ENCODE results near the gene KCNIP2. TPM values are rescaled to one million over a fixed set of nuclear protein-coding genes. Genes with fewer than 3 reads are reported as not detected.

KCNIP2 gene
- total RNA-seq, 1 donor from 2014 or later, result 7.7 TPM

- H3K4me3 Mint-ChIP-seq (ENCODE audit: unreplicated experiment), result no peak overlapping the region
- no peaks in the 10 kb centered on the region for H3K9me3 Mint-ChIP-seq (ENCODE audit: unreplicated experiment)
- peaks cover 16% of the 10 kb centered on the region for H3K36me3 Mint-ChIP-seq (ENCODE audit: low read depth, unreplicated experiment)
- no peak overlapping the region for H3K27ac Mint-ChIP-seq (ENCODE audit: unreplicated experiment)
- H3K27me3 Mint-ChIP-seq (ENCODE audit: unreplicated experiment), result peaks cover 6% of the 10 kb centered on the region
- no peak for DNase-seq (ENCODE audit: low spot score)
- peaks cover 19% of the 10 kb centered on the region for H3K4me1 Mint-ChIP-seq (ENCODE audit: unreplicated experiment)
- TF ChIP-seq CTCF (IDR thresholded peaks at IDR 0.05; ENCODE audit: unreplicated experiment), result no peak
Measured at GRCh38 chr10:101859530-101859929, 15.9 kb upstream of the KCNIP2 start.

GRCh38 chr10:101858723-101859500 is 15.3 kb upstream of the KCNIP2 start:
- Mint-ChIP-seq H3K4me1 (ENCODE audit: unreplicated experiment) (peaks cover 13% of the 10 kb centered on the region), H3K27me3 (ENCODE audit: unreplicated experiment) (peaks cover 4% of the 10 kb centered on the region), H3K36me3 (ENCODE audit: low read depth, unreplicated experiment) (peaks cover 16% of the 10 kb centered on the region), H3K4me3 (ENCODE audit: unreplicated experiment) (no peak overlapping the region), H3K9me3 (ENCODE audit: unreplicated experiment) (no peaks in the 10 kb centered on the region), H3K27ac (ENCODE audit: unreplicated experiment) (no peak overlapping the region)
- DNase-seq (ENCODE audit: low spot score), result no peak
- no peak for TF ChIP-seq CTCF (IDR thresholded peaks at IDR 0.05; ENCODE audit: unreplicated experiment)

GRCh38 chr10:101857802-101858476 is 14.3 kb upstream of the KCNIP2 start:
- no peak for TF ChIP-seq CTCF (IDR thresholded peaks at IDR 0.05; ENCODE audit: unreplicated experiment)
- Mint-ChIP-seq H3K4me1 (ENCODE audit: unreplicated experiment) (peaks cover 13% of the 10 kb centered on the region), H3K4me3 (ENCODE audit: unreplicated experiment) (no peak overlapping the region), H3K27ac (ENCODE audit: unreplicated experiment) (no peak overlapping the region), H3K36me3 (ENCODE audit: low read depth, unreplicated experiment) (peaks cover 16% of the 10 kb centered on the region), H3K27me3 (ENCODE audit: unreplicated experiment) (peaks cover 2% of the 10 kb centered on the region), H3K9me3 (ENCODE audit: unreplicated experiment) (no peaks in the 10 kb centered on the region)
- no peak for DNase-seq (ENCODE audit: low spot score)

GRCh38 chr10:101856626-101857025 is 13.0 kb upstream of the KCNIP2 start:
- TF ChIP-seq CTCF (IDR thresholded peaks at IDR 0.05; ENCODE audit: unreplicated experiment), result no peak
- H3K27me3 Mint-ChIP-seq (ENCODE audit: unreplicated experiment), result peaks cover 1% of the 10 kb centered on the region
- peaks cover 16% of the 10 kb centered on the region for H3K36me3 Mint-ChIP-seq (ENCODE audit: low read depth, unreplicated experiment)
- peaks cover 15% of the 10 kb centered on the region for H3K4me1 Mint-ChIP-seq (ENCODE audit: unreplicated experiment)
- no peak for DNase-seq (ENCODE audit: low spot score)
- H3K4me3 Mint-ChIP-seq (ENCODE audit: unreplicated experiment), result no peak overlapping the region
- H3K9me3 Mint-ChIP-seq (ENCODE audit: unreplicated experiment), result no peaks in the 10 kb centered on the region
- H3K27ac Mint-ChIP-seq (ENCODE audit: unreplicated experiment), result no peak overlapping the region

All from endothelial cell (in vitro differentiated cells).